Epithelial cell of prostate (primary cell): ENCODE results near the gene KCNH1.

ENCODE experiments used
- DNase-seq: peaks from one replicate; pipeline ENCODE4 v3.0.0-alpha.2; 2011; ENCODE audit warnings: low read depth, low spot score
- H3K27ac ChIP-seq: fragments of 450-650 bp; 2 replicates; pipeline ENCODE4 v1.5.1; 2017; ENCODE audit warnings: mild to moderate bottlenecking

Gene KCNH1

DNA sequence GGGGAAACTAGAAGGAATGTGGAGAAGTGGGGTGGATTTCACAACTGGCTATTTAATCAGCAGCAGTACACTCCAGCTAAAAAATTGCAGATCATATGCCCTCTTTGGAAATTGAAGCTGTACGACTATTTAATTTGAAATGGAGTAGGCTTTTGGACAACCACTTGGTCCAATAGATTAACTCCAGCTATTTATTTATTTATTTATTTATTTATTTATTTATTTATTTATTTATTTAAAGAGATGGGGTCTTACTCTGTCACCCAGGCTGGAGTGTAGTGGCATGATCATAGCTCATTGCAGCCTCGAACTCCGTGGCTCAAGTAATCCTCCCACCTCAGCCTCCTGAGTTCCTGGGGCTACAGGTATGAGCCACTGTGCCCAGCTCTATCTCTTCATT, 312.3 kb downstream of the KCNH1 start:
- no peak for DNase-seq
- no peak overlapping the region for H3K27ac ChIP-seq

DNA sequence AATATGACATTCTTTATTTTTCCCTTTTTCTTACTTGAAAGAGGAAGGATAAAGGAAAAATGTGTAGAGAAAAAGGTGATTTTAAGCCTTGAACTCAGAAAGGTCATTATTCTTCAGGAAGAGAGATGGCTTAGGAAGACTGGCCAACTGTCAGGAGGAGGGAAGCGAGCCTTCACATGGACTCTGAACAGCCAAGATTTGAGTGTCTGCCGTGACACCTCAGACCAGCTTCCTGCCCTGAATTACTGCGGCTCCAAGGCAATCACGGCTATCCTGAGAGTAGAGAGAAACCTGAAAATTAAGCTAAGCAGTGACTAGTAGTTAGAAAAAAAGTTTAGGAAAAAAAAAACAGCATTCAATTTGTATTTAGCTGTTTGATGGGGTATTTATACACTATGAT, 314.7 kb downstream of the KCNH1 start:
- no peak for DNase-seq

DNA sequence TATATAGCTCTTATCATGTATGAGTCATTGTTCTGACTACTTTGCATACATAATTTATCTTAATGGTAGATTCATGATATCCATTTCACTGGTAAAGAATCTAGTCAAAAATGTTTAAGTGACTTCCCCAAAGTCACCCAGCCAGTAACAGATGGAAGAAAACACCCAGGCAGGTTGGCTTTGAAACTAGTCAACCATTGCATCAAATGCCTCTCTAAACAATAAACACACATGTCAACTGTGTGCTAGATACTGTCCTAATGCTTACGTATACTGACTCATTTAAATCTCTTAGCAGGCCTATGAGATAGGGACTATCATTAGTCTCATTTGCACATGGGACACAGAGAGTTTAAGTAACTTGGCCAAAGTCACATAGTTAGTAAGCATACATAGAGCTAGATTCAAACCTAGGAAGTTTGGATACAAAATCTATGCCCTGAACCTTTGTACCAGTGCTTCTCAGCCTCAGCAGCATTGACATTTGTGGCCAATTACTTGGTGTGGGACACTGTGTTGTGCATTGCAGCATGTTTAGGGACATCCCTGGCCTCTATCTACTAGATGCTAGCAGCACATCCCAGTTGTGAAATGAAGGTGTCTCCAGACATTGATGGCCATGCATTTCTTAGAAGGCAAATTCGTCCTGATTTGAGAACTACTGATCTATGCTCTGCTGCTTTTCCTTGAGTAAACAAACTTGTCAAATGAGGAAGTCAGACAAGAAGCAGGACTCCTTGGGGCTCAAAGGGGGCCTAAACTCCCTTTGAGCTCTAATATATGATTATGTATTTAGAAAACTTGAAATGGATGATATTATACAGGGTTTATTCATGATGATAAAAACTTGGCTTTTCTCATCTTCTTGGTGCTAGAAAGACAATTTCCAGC, 316.3 kb downstream of the KCNH1 start:
- no peak overlapping the region for H3K27ac ChIP-seq
- no peak for DNase-seq

More for the DNA sequence above, 314.7 kb downstream of the KCNH1 start:
- no peak overlapping the region for H3K27ac ChIP-seq

DNA sequence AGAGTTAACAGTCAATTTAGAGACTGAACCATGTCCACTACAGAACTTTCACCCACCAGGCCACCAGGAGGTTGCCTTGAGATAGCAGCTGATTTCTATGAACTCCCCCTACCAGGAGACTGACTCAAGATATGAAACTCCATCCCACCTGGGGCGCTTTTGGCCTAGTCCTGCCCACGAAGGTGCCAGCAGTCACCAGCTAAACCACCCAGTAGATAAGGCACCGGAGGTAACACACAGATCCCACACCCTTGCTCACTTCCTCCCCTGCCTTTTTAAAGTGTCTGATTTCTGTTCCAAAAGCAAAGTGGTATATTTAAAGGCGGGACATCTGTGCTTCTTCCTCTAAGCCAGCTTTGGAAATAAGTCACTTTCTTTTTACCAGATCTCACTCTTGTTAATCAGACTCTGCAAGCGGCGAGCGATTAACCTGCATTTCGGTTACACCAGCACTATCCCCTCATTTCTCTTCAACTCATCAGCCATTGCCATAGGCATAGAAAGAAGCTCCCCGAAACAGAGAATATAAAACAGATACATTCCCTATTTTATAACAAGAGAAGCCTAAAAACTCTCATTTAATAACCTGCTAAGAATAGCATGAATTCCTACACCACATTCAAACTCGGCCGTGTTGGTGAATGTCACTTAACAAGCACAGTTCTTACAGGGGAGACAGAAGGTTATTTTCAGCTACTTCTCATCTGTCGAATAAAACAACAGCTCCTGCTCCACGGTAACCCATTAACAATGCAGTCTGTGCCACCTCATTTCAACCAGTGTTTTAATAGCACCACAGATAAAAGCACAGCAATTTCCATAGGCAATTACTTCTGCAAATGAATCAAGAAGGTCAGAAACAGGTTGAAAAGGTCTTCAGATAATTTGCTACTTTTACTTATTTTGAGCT, 318.1 kb downstream of the KCNH1 start:
- DNase-seq, result no peak
- H3K27ac ChIP-seq, result no peak overlapping the region

DNA sequence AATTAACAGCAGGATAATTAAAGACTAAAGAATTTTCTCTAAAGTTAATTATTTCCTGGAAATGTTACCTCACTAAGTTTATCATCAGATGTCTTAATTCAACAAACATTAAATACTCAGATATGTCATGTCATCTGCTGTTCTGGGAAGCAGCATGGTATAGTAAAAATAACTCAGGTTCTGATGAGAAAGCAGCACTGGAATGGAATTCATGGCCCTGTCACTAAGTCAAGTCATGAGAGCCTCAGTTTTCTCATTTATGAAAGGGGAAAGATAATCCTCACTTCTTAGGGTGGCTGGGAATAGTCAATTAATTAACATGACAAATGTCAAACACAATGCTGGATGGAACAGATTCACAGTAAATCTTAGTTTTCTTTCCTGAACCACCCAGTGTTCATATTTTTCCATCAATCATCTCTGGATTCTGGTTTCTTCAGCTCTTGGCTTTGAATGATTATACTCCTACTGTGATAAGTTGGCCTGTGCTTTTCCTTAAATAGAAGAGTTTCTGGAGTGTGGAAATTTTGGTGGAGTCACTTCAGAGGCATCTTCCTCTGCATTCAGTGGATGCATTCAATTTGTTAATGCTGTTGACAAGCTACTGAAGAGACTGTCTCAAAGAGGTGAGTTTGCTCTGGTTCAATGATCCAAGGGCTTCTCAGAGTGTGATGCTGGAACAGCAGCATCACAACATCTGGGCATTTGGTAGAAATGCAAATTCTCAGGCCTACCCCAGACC, 319.4 kb downstream of the KCNH1 start:
- no peak for DNase-seq
- no peak overlapping the region for H3K27ac ChIP-seq

DNA sequence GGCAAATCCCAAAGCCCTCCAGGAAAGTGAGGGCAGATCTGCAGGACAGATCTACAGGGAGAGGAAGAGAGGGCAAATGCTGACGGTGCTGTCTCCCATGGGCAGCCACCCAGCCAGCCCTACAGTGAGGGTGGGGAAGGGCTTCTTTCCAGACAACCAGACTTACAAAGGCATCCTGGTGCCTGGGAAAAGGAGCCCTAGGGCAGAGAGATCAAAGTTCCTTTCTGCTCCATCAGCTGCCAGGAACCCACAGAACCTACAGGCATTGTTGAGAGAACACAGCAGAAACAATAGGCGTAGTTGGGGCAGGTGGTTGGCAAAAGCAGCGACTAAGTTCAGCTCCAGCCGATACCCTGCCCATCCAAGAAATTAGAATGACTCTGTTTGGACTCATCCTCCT, 332.4 kb downstream of the KCNH1 start:
- DNase-seq, result no peak
- H3K27ac ChIP-seq, result no peak overlapping the region

DNA sequence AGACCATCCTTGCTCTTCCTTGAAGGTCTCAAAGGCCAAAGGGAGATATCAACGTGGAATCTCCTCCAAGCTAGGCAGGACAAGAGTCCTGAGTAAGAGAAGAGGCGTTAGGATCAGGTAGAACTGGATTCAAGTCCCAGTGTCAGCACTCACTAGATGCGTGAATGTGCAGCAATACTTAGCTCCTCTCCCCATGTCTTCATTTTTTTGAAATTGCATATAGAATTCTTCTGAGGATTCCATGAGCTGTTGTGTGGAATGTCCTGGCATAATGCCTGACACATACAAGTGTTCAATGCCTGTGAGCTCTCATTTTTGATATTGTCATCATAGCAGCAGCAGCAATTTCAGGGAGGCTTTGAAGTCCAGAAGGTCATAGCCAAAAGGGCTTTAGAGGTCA, 333.2 kb downstream of the KCNH1 start:
- DNase-seq, result no peak
- no peak overlapping the region for H3K27ac ChIP-seq

DNA sequence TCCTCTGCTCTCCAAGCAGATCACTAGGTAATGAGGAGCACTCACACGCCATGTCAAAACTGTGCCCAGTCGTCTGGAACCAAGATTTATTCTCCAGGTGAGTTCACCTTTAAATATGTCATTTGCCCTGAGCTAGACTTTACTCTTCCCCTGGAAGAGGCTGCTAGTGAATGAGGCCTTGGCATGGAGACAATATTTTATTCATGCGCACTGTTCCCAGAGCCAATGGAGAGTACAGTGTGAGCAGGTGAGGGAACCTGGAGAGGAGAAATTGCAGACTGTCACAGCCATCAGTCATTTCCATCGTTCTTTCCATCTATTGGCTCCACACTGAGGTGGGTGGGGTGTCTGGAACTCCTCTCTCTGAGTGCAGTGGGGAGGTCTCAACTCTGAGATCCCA, 333.6 kb downstream of the KCNH1 start:
- DNase-seq, result no peak
- no peak overlapping the region for H3K27ac ChIP-seq

DNA sequence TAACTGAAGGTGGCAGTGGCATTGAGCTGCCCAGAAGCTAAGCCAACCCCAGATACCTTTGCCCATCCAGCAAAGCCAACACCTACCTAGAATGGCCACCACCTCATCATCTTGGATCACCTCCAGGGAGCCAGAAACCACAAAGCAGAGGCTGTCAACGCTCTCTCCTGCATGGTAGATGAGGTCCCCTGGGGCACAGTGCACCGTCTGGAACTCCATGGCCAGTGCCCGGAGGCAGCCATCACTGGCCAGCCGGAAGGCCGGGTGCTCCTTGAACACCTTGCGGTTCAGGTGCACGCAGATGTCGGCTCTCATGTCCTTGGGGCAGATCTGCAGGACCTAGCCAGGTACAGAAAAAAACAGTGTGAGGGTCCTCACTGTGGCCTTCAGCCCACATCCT, 336.5 kb downstream of the KCNH1 start:
- H3K27ac ChIP-seq, result no peak overlapping the region
- DNase-seq, result no peak

DNA sequence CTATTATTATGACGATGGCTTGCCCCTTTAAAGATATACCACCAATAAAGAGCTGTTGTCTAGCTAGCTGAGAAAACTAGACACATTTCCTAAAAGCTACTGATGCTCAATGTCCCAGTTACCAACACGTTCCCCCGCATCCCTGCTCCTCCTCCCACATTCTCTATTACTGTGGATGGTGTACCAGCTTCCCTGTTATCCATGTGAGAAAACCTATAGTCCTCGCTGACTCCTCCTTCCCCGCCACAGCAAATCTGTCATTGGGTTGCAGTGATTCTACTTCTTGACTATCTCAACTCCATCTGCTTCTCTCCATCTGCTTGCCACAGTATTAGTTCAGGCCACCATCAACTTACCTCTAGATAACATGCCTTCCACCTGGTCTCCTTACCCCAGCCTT, 337.5 kb downstream of the KCNH1 start:
- DNase-seq, result no peak

DNA sequence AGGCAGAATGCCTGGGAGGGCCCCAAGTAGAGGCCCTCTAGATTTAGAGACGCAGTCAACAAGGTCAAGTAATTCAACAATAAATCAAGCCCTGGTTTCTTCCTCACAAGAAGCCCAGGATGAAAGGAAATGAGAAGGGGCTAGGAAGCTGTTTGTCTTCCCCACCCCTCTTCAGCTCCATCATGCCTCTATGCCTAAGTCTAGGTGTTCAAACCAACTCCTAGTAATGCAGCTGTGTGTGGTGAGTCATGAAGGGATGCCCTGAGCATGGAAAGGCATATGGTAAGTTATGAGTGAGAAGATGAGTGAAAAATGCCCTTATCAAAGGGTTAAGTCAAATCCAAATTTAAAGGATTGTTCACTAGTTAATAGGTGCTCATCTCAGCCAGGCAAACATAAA, 339.5 kb downstream of the KCNH1 start:
- no peak for DNase-seq
- H3K27ac ChIP-seq, result no peak overlapping the region

More for the DNA sequence above, 337.5 kb downstream of the KCNH1 start:
- no peak overlapping the region for H3K27ac ChIP-seq

DNA sequence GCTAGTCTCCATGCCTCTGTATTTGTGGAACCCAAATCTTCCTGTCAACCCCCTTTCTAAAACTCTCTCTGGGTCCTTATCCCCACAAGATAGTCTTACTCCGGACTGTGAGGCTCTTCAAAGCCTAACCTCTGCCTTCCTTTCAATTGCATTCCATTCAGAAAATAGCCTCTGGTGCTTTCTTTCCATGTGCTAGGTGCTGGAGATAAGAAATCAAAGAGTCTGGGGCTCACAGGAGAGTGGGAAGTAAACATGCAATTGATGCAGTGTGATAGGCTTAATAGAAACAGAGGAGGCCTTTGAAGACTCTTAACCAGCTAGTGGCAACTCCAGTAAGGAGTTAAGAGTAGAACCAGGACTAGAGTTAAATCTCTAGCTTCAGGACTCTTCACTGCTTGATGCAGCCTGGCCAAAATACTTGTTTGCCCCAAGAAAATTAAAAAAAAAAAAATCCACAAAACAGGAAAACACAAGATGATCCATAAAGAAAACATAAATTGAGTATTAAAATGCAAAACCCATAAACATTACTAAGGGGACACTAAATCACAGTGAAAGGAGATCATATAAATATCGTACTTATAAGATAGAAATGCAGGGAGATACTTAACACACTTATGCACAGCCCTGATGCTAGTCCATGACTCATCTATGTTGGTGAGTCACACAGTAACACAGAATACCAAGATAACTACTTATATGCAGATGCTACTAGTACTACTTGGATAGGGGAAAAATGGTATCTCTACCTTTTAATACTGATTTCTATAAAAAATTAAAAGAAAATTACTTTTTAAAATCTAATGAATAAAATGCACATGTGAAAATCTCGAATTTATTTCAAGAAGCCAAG, 341.5 kb downstream of the KCNH1 start:
- peak; percentile 37 for DNase-seq
- H3K27ac ChIP-seq, result no peak overlapping the region

DNA sequence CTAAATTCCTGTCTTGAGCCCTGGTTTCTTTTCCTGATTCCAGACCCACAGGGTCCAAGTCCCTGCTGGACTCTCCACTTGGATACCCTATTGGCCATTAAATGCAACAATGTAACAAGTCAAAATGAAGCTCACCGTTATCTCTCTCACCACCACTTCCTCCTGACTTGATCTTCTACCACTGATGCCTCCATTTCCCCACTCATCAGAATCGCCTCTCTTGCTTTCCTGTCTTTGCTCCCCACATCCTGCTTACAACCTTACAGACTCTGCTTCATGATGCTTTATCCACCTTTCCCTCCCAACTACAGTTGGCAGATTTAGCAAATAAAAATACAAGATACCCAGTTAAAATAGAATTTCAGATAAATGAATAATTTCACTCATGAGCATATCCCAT, 343.8 kb downstream of the KCNH1 start:
- no peak for DNase-seq

DNA sequence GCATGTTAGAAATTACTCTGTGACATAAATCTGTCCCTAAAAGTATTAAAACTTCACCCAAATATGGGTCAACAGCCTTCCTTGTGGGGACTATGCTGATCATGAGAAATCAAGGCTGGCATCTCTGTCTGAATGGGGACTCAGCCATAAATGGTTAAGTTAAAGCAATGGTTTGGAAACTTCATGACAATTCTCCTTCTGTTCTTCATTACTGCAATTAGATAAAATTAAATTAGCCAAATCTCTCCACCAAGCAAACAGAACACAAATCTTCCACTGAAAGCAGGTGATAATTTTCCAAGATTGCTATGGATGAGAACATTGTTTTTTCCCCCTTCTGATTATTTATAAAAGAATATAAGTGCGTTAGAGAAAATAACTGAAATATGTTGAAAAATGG, 346.1 kb downstream of the KCNH1 start:
- DNase-seq, result no peak
- no peak overlapping the region for H3K27ac ChIP-seq

More for the DNA sequence above, 343.8 kb downstream of the KCNH1 start:
- H3K27ac ChIP-seq, result no peak overlapping the region

DNA sequence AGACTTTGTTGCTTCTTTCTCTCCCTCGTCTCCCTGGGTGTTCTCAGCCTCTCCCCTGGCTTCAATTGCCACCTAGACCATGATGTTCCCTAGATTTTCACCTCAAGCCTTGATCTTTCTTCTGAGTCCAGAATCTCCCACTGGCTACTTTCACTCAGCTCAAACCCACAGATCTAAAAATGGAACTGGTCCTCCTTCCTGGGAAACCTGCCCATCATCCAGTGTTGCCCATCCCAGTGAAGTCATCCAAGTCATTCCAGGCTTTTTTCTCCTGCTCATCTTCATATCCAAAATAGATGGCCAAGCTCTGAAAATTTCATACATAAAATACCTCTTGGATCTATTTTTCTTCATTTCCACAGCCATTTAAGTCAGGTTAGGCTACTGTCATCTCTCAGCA, 347.4 kb downstream of the KCNH1 start:
- DNase-seq, result no peak

DNA sequence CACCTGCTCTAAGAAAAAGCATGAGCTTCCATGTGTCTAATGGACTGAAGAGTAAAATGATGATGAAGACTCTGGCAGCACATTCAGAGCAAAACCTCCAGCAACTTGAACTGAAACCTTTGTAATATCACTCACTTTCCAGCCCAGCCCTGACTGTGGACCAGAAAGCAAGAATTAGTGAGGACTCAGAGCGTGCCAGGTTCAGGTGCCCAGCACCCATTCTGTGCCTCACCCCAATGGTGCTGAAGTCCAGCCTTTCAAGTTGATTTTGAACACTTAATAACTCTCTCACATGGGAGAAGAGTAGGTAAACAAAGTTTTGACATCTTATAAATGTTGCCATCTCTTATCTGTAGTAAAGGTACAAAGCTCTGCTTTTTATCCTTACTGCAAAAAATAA, 350.0 kb downstream of the KCNH1 start:
- DNase-seq, result no peak
- H3K27ac ChIP-seq, result no peak overlapping the region

More for the DNA sequence above, 347.4 kb downstream of the KCNH1 start:
- no peak overlapping the region for H3K27ac ChIP-seq

DNA sequence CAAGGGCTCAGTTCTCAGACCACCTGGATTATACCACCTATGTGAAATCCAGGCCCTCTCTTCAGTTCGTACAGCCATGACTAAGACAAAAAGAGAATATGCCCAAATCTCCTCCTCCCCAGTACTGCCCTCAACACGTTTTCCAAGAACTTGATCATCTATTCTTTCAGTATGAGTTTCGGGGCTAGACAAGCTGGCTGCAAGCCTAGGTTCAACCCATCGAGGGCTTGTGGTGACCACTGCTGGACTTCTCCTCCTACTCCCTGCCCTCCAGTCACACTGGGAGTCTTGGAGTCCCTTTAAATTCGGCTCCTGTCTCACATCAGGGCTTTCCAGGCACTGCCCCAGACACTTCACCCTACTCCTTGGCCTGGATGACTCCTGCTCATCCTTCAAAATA, 352.3 kb downstream of the KCNH1 start:
- DNase-seq, result no peak
- no peak overlapping the region for H3K27ac ChIP-seq

DNA sequence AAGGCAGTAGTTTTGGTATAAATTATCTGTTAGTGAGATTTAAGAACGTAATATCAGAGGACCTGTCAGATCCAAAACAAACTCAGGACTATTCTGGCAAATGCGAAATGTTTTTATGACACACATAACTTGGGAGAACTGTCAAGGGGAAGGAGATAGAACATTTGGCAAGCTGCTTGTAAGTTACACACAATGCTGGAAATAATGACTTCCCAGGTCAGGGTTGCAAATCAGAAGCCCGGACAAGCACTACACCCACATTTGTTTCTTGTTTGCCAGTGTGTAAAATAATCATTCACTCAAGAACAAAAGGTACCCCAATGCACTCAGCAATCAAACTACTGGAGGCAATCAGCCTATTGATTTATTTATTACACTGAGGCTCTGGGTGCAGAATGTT, 354.7 kb downstream of the KCNH1 start:
- no peak for DNase-seq
- H3K27ac ChIP-seq, result no peak overlapping the region

DNA sequence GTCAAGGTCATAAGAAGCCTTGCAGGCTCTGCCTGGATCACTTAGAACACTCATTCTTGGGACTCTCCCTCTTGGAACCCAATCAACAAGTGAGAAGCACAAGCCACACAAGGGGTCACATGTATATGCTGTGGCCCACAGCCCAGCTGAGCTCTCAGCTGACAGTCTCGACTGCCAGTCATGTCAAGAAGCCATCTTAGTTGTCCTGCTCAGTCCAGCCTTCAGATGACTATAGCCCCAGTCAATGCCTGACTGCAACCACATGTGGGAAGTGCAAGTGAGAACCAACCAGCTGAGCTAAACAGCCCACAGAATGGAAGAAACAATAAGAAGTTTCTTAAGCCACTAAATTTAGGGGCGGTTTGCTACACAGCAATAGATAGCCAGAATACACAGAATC, 356.0 kb downstream of the KCNH1 start:
- DNase-seq, result no peak
- no peak overlapping the region for H3K27ac ChIP-seq

DNA sequence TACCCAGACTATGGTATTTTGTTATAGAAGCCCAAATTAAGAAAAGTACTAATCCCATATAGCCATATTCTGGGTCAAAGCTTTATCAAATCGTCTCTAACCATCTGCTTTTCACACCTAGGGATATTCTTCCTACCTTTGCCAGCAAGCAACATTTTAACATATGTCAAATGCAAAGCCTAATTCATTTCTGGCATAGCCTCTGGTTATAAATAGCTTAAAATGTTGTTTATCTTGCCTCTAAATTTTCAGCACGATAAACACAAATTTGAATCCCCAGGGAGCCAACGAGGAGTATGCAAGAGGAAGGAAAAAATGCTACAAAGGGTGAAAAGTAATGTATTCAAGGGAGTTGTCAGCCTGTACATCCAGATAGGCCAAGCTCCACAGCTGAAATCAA, 357.2 kb downstream of the KCNH1 start:
- H3K27ac ChIP-seq, result no peak overlapping the region
- DNase-seq, result no peak
